Measurements from ENCODE around the gene ACOX2.

- TF ChIP-seq, protein P1, sequence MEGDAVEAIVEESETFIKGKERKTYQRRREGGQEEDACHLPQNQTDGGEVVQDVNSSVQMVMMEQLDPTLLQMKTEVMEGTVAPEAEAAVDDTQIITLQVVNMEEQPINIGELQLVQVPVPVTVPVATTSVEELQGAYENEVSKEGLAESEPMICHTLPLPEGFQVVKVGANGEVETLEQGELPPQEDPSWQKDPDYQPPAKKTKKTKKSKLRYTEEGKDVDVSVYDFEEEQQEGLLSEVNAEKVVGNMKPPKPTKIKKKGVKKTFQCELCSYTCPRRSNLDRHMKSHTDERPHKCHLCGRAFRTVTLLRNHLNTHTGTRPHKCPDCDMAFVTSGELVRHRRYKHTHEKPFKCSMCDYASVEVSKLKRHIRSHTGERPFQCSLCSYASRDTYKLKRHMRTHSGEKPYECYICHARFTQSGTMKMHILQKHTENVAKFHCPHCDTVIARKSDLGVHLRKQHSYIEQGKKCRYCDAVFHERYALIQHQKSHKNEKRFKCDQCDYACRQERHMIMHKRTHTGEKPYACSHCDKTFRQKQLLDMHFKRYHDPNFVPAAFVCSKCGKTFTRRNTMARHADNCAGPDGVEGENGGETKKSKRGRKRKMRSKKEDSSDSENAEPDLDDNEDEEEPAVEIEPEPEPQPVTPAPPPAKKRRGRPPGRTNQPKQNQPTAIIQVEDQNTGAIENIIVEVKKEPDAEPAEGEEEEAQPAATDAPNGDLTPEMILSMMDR (IDR thresholded peaks at IDR 0.05; ENCODE audit: low read depth, low read length, poor library complexity, severe bottlenecking), result no peak
- TF ChIP-seq EZH2phosphoT487 (IDR thresholded peaks at IDR 0.05; ENCODE audit: borderline replicate concordance, low read length), result no peak
These were observed 48.0 kb downstream of the ACOX2 start for GRCh38 chr3:58488967-58489366.

Measured in DOHH2 (cell line).